ENCODE measurements around the gene RNF115.

- TF ChIP-seq CTCF (IDR thresholded peaks at IDR 0.05; ENCODE audit: extremely low read depth in 1 of 2, insufficient read depth in 1 of 2, low read depth in 1 of 2, low read length in 2 of 2) (no peak), POLR2AphosphoS5 (IDR thresholded peaks at IDR 0.05; ENCODE audit: insufficient read depth, low read depth, low read length) (no peak)
Observed at GRCh38 chr1:145759721-145760120, 64.2 kb downstream of the RNF115 start.
